ENCODE data around the gene CIT.

Gene CIT

GRCh38 chr12:119850330-119850729 lies 26.8 kb downstream of the CIT start:
- DNase-seq (ENCODE audit: low read depth) = no peak

- DNase-seq (ENCODE audit: low read depth) = no peak
Measured at GRCh38 chr12:119843100-119843499, 34.0 kb downstream of the CIT start.

- no peak for DNase-seq (ENCODE audit: low read depth)
Measured at GRCh38 chr12:119842380-119842779, 34.7 kb downstream of the CIT start.

GRCh38 chr12:119841433-119842210 lies 35.5 kb downstream of the CIT start:
- DNase-seq (ENCODE audit: low read depth) = no peak

- DNase-seq (ENCODE audit: low read depth) = no peak
Measured at GRCh38 chr12:119840582-119840981, 36.5 kb downstream of the CIT start.

GRCh38 chr12:119840168-119840567 lies 37.0 kb downstream of the CIT start:
- no peak for DNase-seq (ENCODE audit: low read depth)

GRCh38 chr12:119838826-119839600 lies 38.1 kb downstream of the CIT start:
- DNase-seq (ENCODE audit: low read depth) = no peak

GRCh38 chr12:119836781-119837180 lies 40.3 kb downstream of the CIT start:
- DNase-seq (ENCODE audit: low read depth) = no peak

GRCh38 chr12:119835068-119835467 lies 42.1 kb downstream of the CIT start:
- no peak for DNase-seq (ENCODE audit: low read depth)

- no peak for DNase-seq (ENCODE audit: low read depth)
Measured at GRCh38 chr12:119829439-119829838, 47.7 kb downstream of the CIT start.

GRCh38 chr12:119828300-119828699 lies 48.8 kb downstream of the CIT start:
- no peak for DNase-seq (ENCODE audit: low read depth)

GRCh38 chr12:119827760-119828159 lies 49.4 kb downstream of the CIT start:
- DNase-seq (ENCODE audit: low read depth) = no peak

- no peak for DNase-seq (ENCODE audit: low read depth)
Measured at GRCh38 chr12:119826661-119827445, 50.3 kb downstream of the CIT start.

- DNase-seq (ENCODE audit: low read depth) = no peak
Measured at GRCh38 chr12:119825262-119825661, 51.9 kb downstream of the CIT start.

GRCh38 chr12:119822046-119822445 lies 55.1 kb downstream of the CIT start:
- no peak for DNase-seq (ENCODE audit: low read depth)

- DNase-seq (ENCODE audit: low read depth) = no peak
Measured at GRCh38 chr12:119819322-119819721, 57.8 kb downstream of the CIT start.

- DNase-seq (ENCODE audit: low read depth) = no peak
Measured at GRCh38 chr12:119817546-119818343, 59.4 kb downstream of the CIT start.

- DNase-seq (ENCODE audit: low read depth) = no peak
Measured at GRCh38 chr12:119809023-119809422, 68.1 kb downstream of the CIT start.

- DNase-seq (ENCODE audit: low read depth) = no peak
Measured at GRCh38 chr12:119808441-119808840, 68.7 kb downstream of the CIT start.

GRCh38 chr12:119807380-119807779 lies 69.7 kb downstream of the CIT start:
- DNase-seq (ENCODE audit: low read depth) = no peak

GRCh38 chr12:119804011-119804641 lies 73.0 kb downstream of the CIT start:
- no peak for DNase-seq (ENCODE audit: low read depth)
